ENCODE measurements around the gene SMYD3. TPM values are rescaled to one million over a fixed set of nuclear protein-coding genes. Genes with fewer than 3 reads are reported as not detected.
A peak's percentile ranks its signal among the peaks of the same experiment; 100 is the strongest.

Gene SMYD3
- total and polyA plus RNA-seq, 2 donors (not counting 3 experiments of a cell fraction or from before 2014, with no cell fraction given) = 16.0 to 32.1 TPM

DNA sequence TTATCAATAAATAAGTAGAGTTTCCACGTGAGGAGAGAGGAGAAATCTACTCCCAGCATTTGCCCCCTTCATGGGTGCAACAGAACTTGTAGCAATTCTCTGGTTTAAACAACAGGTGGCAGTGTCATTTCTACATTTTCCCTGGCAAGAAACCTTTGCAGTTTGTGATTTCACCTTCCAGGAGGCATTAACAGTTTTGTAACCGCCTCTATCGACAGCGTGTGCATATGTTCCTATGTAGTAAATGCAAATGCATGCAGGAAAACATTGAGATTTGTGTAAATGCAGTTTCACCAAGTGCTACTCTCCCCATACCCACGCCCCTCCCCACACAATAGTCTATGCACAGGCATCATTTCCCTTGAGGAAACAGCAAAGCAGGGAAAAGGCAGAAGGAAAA is 494.7 kb downstream of the SMYD3 start:
- Histone ChIP-seq H3K9ac (replicated peaks; ENCODE audit: extremely low read depth, insufficient read depth, low read length) (no peak overlapping the region), H3K36me3 (ENCODE audit: control insufficient read depth in 2 of 2, extremely low read depth in 1 of 2, insufficient read depth in 2 of 2, low read length in 2 of 2) (no peaks in the 10 kb centered on the region), H2AFZ (ENCODE audit: low read depth, low read length) (no peak overlapping the region), H3K9me1 (replicated peaks; ENCODE audit: control insufficient read depth, extremely low read depth, insufficient read depth, low read length) (no peaks in the 10 kb centered on the region), H3K4me3 (replicated peaks in 1 of 3; ENCODE audit: insufficient read depth in 1 of 3, low read depth in 1 of 3, low read length in 3 of 3) (no peak overlapping the region), H3K27ac (ENCODE audit: insufficient read depth, low read depth, low read length) (no peak overlapping the region), H3K4me2 (ENCODE audit: insufficient read depth, low read length) (no peak overlapping the region), H3K79me2 (ENCODE audit: control insufficient read depth, insufficient read depth, low read length) (no peaks in the 10 kb centered on the region), H3K27me3 (ENCODE audit: control insufficient read depth in 2 of 2, insufficient read depth in 2 of 2, low read length in 2 of 2) (no peaks in the 10 kb centered on the region), H3K9me3 (replicated peaks; ENCODE audit: control insufficient read depth, insufficient read depth, low read length) (no peaks in the 10 kb centered on the region), H3K4me1 (ENCODE audit: control insufficient read depth, extremely low read depth, insufficient read depth, low read length) (no peaks in the 10 kb centered on the region), H4K20me1 (replicated peaks; ENCODE audit: control insufficient read depth, extremely low read depth, insufficient read depth, low read length) (no peaks in the 10 kb centered on the region)
- TF ChIP-seq MYC (IDR thresholded peaks at IDR 0.05; ENCODE audit: low read depth, low read length) = no peak
- TF ChIP-seq, protein P1, sequence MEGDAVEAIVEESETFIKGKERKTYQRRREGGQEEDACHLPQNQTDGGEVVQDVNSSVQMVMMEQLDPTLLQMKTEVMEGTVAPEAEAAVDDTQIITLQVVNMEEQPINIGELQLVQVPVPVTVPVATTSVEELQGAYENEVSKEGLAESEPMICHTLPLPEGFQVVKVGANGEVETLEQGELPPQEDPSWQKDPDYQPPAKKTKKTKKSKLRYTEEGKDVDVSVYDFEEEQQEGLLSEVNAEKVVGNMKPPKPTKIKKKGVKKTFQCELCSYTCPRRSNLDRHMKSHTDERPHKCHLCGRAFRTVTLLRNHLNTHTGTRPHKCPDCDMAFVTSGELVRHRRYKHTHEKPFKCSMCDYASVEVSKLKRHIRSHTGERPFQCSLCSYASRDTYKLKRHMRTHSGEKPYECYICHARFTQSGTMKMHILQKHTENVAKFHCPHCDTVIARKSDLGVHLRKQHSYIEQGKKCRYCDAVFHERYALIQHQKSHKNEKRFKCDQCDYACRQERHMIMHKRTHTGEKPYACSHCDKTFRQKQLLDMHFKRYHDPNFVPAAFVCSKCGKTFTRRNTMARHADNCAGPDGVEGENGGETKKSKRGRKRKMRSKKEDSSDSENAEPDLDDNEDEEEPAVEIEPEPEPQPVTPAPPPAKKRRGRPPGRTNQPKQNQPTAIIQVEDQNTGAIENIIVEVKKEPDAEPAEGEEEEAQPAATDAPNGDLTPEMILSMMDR (IDR thresholded peaks at IDR 0.05; ENCODE audit: extremely low read depth in 1 of 2, insufficient read depth in 1 of 2, low read depth in 1 of 2, low read length in 2 of 2) = peak; percentile 48 to 54
- intact Hi-C loops (cut with micrococcal nuclease) (loop anchor here (1.0 to 5.0 kb wide), 6 partner anchors 105 to 480 kb away; no protein-coding TSS in a partner anchor), dilution Hi-C loops (cut with MboI; ENCODE audit: extremely low pct_ligation_motif_present, low sequenced_read_pairs) (no loop called here)
- POLR2A ChIA-PET = no interaction called here
- FAIRE-seq = peak; percentile 92
- BruUV-seq (replicated peaks) = no TSS peak
- CTCF ChIA-PET = interaction anchor here (1.0 to 3.2 kb wide), 9 partner anchors 9 to 859 kb away, joined by 3 to 33 read pairs (median 7); no protein-coding TSS in a partner anchor
- DNase-seq (ENCODE audit: low read depth, low spot score) = peak; percentile 63

DNA sequence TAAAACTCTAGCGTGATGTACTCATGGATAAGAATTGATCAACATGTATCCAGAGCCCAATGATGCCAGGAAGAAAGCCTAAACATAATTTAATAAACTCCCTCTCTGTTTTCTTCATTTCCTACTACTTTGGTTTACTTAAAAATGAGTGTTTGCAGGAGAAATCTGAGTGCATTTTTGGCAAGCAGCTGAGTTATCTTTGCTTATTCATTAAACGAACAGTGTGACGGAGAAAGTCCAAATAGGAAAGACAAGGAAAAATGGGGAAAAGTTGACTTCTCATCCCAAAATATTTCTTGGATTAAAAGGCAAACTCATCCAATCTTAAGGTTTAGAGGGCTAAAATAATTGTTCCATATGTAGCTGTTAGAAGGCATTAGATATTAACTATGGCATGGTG is 496.7 kb downstream of the SMYD3 start:
- CTCF ChIA-PET = interaction anchor here (1.0 to 3.2 kb wide), 11 partner anchors 236 to 857 kb away, joined by 3 to 33 read pairs (median 5); no protein-coding TSS in a partner anchor

More for the DNA sequence above, 496.7 kb downstream of the SMYD3 start:
- FAIRE-seq = no peak
- no peaks in the 10 kb centered on the region for H3K79me2 ChIP-seq (ENCODE audit: control insufficient read depth, insufficient read depth, low read length)
- H3K4me3 ChIP-seq (replicated peaks in 1 of 3; ENCODE audit: insufficient read depth in 1 of 3, low read depth in 1 of 3, low read length in 3 of 3) = no peak overlapping the region
- intact Hi-C loops (cut with micrococcal nuclease) (loop anchor here (5.0 kb wide), 1 partner anchor 287 kb away; no protein-coding TSS in a partner anchor), dilution Hi-C loops (cut with MboI; ENCODE audit: extremely low pct_ligation_motif_present, low sequenced_read_pairs) (no loop called here)
- DNase-seq (ENCODE audit: low read depth, low spot score) = no peak
- no peaks in the 10 kb centered on the region for H3K4me1 ChIP-seq (ENCODE audit: control insufficient read depth, extremely low read depth, insufficient read depth, low read length)
- H3K27ac ChIP-seq (ENCODE audit: insufficient read depth, low read depth, low read length) = no peak overlapping the region
- no peak overlapping the region for H2AFZ ChIP-seq (ENCODE audit: low read depth, low read length)
- no peak overlapping the region for H3K4me2 ChIP-seq (ENCODE audit: insufficient read depth, low read length)
- no peaks in the 10 kb centered on the region for H3K9me3 ChIP-seq (replicated peaks; ENCODE audit: control insufficient read depth, insufficient read depth, low read length)
- no peaks in the 10 kb centered on the region for H4K20me1 ChIP-seq (replicated peaks; ENCODE audit: control insufficient read depth, extremely low read depth, insufficient read depth, low read length)
- H3K36me3 ChIP-seq (ENCODE audit: control insufficient read depth in 2 of 2, extremely low read depth in 1 of 2, insufficient read depth in 2 of 2, low read length in 2 of 2) = no peaks in the 10 kb centered on the region
- H3K27me3 ChIP-seq (ENCODE audit: control insufficient read depth in 2 of 2, insufficient read depth in 2 of 2, low read length in 2 of 2) = no peaks in the 10 kb centered on the region
- POLR2A ChIA-PET = no interaction called here
- BruUV-seq (replicated peaks) = no TSS peak
- H3K9ac ChIP-seq (replicated peaks; ENCODE audit: extremely low read depth, insufficient read depth, low read length) = no peak overlapping the region
- H3K9me1 ChIP-seq (replicated peaks; ENCODE audit: control insufficient read depth, extremely low read depth, insufficient read depth, low read length) = no peaks in the 10 kb centered on the region
- TF ChIP-seq POLR2A (IDR thresholded peaks at IDR 0.05; ENCODE audit: low read depth, low read length) = no peak
- no peak for TF ChIP-seq GATA2 (IDR thresholded peaks at IDR 0.05; ENCODE audit: insufficient read depth, insufficient read length, low read depth, low read length)
- TF ChIP-seq, protein P2, sequence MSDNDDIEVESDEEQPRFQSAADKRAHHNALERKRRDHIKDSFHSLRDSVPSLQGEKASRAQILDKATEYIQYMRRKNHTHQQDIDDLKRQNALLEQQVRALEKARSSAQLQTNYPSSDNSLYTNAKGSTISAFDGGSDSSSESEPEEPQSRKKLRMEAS (IDR thresholded peaks at IDR 0.05; ENCODE audit: insufficient read depth, insufficient read length) = no peak
- TF ChIP-seq POLR2AphosphoS5 (IDR thresholded peaks at IDR 0.05; ENCODE audit: insufficient read depth, low read depth, low read length) = no peak
- TF ChIP-seq MYC (IDR thresholded peaks at IDR 0.05; ENCODE audit: low read depth, low read length) = no peak
- TF ChIP-seq, protein P1 (IDR thresholded peaks at IDR 0.05; ENCODE audit: extremely low read depth in 1 of 2, insufficient read depth in 1 of 2, low read depth in 1 of 2, low read length in 2 of 2) = no peak
- no peak for TF ChIP-seq EZH2 (IDR thresholded peaks at IDR 0.05; ENCODE audit: borderline replicate concordance, low read depth, low read length, severe bottlenecking)
- TF ChIP-seq FOS (IDR thresholded peaks at IDR 0.05; ENCODE audit: borderline replicate concordance, insufficient read depth, low read length) = no peak
- no peak for TF ChIP-seq JUN (IDR thresholded peaks at IDR 0.05; ENCODE audit: borderline replicate concordance, insufficient read depth, insufficient read length, low read depth)
